Measurements from ENCODE around the gene TRIP10.

GRCh38 chr19:6761053-6761676 is 21.7 kb downstream of the TRIP10 start:
- TF ChIP-seq MAX (IDR thresholded peaks at IDR 0.05) (no peak), EZH2 (IDR thresholded peaks at IDR 0.05; ENCODE audit: low read depth, low read length, severe bottlenecking) (no peak), BRCA1 (IDR thresholded peaks at IDR 0.05; ENCODE audit: low read depth, low read length) (no peak)
